Gastroesophageal sphincter (tissue), 3 donors: ENCODE results near the gene FYN.

ENCODE experiments used
- EP300 ChIP-seq: sonication (generic); formaldehyde crosslinking; IDR thresholded peaks from one replicate; pipeline ENCODE4 v1.6.1; 2017; ENCODE audit warnings: antibody characterized with exemption, mild to moderate bottlenecking
- POLR2A ChIP-seq, 2 donors: fragments of 450-650 bp; IDR thresholded peaks; one replicate each; pipeline ENCODE4 v1.6.1; 2017; ENCODE audit warnings: antibody characterized with exemption in 2 of 2, mild to moderate bottlenecking in 2 of 2, moderate library complexity in 1 of 2
- POLR2AphosphoS5 ChIP-seq: sonication (generic); formaldehyde crosslinking; IDR thresholded peaks from one replicate; pipeline ENCODE4 v1.6.1; 2017; ENCODE audit warnings: antibody characterized with exemption
- TF ChIP-seq, protein P1 (sequence below), 4 experiments: fragments of 200-600 bp in 2 of 4; fragments of 450-650 bp in 2 of 4; sonication (generic) in 1 of 4; IDR thresholded peaks; one replicate each; pipeline ENCODE4 v1.5.1; 2017 to 2019; ENCODE audit warnings: antibody characterized with exemption in 4 of 4, mild to moderate bottlenecking in 2 of 4, moderate library complexity in 2 of 4

GRCh38 chr6:111852725-111853124 is 20.5 kb downstream of the FYN start:
- TF ChIP-seq POLR2A (IDR thresholded peaks at IDR 0.05) (no peak), EP300 (no peak), POLR2AphosphoS5 (no peak)
- TF ChIP-seq, protein P1, sequence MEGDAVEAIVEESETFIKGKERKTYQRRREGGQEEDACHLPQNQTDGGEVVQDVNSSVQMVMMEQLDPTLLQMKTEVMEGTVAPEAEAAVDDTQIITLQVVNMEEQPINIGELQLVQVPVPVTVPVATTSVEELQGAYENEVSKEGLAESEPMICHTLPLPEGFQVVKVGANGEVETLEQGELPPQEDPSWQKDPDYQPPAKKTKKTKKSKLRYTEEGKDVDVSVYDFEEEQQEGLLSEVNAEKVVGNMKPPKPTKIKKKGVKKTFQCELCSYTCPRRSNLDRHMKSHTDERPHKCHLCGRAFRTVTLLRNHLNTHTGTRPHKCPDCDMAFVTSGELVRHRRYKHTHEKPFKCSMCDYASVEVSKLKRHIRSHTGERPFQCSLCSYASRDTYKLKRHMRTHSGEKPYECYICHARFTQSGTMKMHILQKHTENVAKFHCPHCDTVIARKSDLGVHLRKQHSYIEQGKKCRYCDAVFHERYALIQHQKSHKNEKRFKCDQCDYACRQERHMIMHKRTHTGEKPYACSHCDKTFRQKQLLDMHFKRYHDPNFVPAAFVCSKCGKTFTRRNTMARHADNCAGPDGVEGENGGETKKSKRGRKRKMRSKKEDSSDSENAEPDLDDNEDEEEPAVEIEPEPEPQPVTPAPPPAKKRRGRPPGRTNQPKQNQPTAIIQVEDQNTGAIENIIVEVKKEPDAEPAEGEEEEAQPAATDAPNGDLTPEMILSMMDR (IDR thresholded peaks at IDR 0.05), result no peak
